ENCODE results near the gene GAGE13.
"Not testable (repeated sequence)": the region's sequence is repeated elsewhere in the genome, so short reads cannot be mapped to it uniquely, and the experiment has no call there.

GAGE13 gene

GRCh38 chrX:49331282-49331681 is at the start of gene GAGE13:
Gene GAGE13 (plus strand): TSS chrX:49331582. CDS start chrX:49332738, 1,156 bp downstream.
- DNase-seq, result not testable (repeated sequence)

GRCh38 chrX:49282647-49283011 is 48.8 kb upstream of the GAGE13 start:
- peak in 1 of 2 experiments; percentile 2 for DNase-seq

GRCh38 chrX:49284212-49284611 is 47.2 kb upstream of the GAGE13 start:
- DNase-seq, result no peak

- DNase-seq, result no peak
These were observed 45.2 kb upstream of the GAGE13 start for GRCh38 chrX:49286136-49286535.

GRCh38 chrX:49286581-49286980 is 44.8 kb upstream of the GAGE13 start:
- DNase-seq, result no peak

- DNase-seq, result no peak
These were observed 43.7 kb upstream of the GAGE13 start for GRCh38 chrX:49287665-49288064.

GRCh38 chrX:49290215-49290614 is 41.2 kb upstream of the GAGE13 start:
- no peak for DNase-seq

GRCh38 chrX:49291615-49292337 is 39.6 kb upstream of the GAGE13 start:
- DNase-seq, result no peak

- no peak for DNase-seq
These were observed 38.7 kb upstream of the GAGE13 start for GRCh38 chrX:49292400-49293362.

GRCh38 chrX:49299293-49299692 is 32.1 kb upstream of the GAGE13 start:
- not testable (repeated sequence) for DNase-seq

GRCh38 chrX:49300703-49301102 is 30.7 kb upstream of the GAGE13 start:
- DNase-seq, result no peak

GRCh38 chrX:49303346-49303745 is 28.0 kb upstream of the GAGE13 start, which contains the start of gene GAGE10:
Gene GAGE10 (plus strand): TSS chrX:49303646. CDS start chrX:49304860, 1,214 bp downstream.
- no peak for DNase-seq

GRCh38 chrX:49307775-49308174 is 23.6 kb upstream of the GAGE13 start:
- DNase-seq, result not testable (repeated sequence)

GRCh38 chrX:49308604-49309269 is 22.6 kb upstream of the GAGE13 start:
- DNase-seq, result no peak

GRCh38 chrX:49309401-49309981 is 21.9 kb upstream of the GAGE13 start:
- DNase-seq, result no peak

- no peak for DNase-seq
These were observed 21.0 kb upstream of the GAGE13 start for GRCh38 chrX:49310371-49310770.

GRCh38 chrX:49312176-49312575 is 19.2 kb upstream of the GAGE13 start:
- DNase-seq, result no peak

GRCh38 chrX:49316085-49316484 is 15.3 kb upstream of the GAGE13 start:
- no peak for DNase-seq

GRCh38 chrX:49321737-49322136 is 9.6 kb upstream of the GAGE13 start, which contains the start of gene GAGE12J:
Gene GAGE12J (plus strand): TSS chrX:49322037. CDS start chrX:49323194, 1,157 bp downstream.
- DNase-seq, result not testable (repeated sequence)

- DNase-seq, result not testable (repeated sequence)
These were observed 9.1 kb upstream of the GAGE13 start for GRCh38 chrX:49322266-49322665.

- not testable (repeated sequence) for DNase-seq
These were observed 7.6 kb upstream of the GAGE13 start for GRCh38 chrX:49323735-49324134.

- DNase-seq, result not testable (repeated sequence)
These were observed 961 bp upstream of the GAGE13 start for GRCh38 chrX:49330421-49330820.

- not testable (repeated sequence) for DNase-seq
These were observed 459 bp downstream of the GAGE13 start for GRCh38 chrX:49331841-49332240.

All from cerebellar nuclear complex (tissue), 1 donor.